ENCODE results near the gene RSF1.

DNA sequence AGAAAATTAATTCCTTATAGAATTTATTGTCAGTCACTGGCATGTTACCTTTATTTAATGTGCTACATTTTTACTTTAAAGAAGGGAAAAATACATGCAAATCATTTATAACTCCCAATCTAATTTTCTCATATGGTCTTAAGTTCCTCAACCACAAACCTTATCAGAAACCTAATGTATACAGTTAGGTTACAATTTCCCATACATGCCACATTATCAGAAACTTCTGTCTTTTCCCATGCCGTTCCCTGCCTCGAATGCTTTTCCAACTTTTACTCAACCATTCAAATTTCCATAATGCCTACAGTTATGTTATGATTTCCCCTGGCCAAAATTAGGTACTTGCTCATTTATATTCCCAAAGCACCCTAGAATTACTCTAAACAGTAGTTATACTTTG, 13.5 kb downstream of the RSF1 start:
- TF ChIP-seq CTCF (IDR thresholded peaks at IDR 0.05), result no peak
- TF ChIP-seq EZH2 (IDR thresholded peaks at IDR 0.05; ENCODE audit: borderline replicate concordance, insufficient read depth, low read depth, low read length, poor library complexity, severe bottlenecking), result no peak

All from B cell (primary cell).